Memory B cell (primary cell): ENCODE measurements around the gene TRIM28.

Experiments used
- ATAC-seq: fragments of 150-1000 bp; cut with Tn5 transposase; 2 replicates; pipeline ENCODE4 v1.10.0; 2021; ENCODE audit warnings: low read depth, mild to moderate bottlenecking, moderate library complexity
- DNase-seq, 2 donors: peaks; one replicate each; pipeline ENCODE4 v3.0.0; 2022; ENCODE audit warnings: low spot score in 2 of 2
- H3K27ac Mint-ChIP-seq: one replicate; pipeline ENCODE4 v1.8.0; 2022; ENCODE audit warnings: mild to moderate bottlenecking, moderate library complexity, mixed read lengths
- H3K27me3 Mint-ChIP-seq: one replicate; pipeline ENCODE4 v1.8.0; 2022; ENCODE audit warnings: mixed read lengths
- H3K36me3 Mint-ChIP-seq: one replicate; pipeline ENCODE4 v1.8.0; 2022; ENCODE audit warnings: mild to moderate bottlenecking, mixed read lengths
- H3K4me1 Mint-ChIP-seq: one replicate; pipeline ENCODE4 v1.8.0; 2022; ENCODE audit warnings: mixed read lengths
- H3K4me3 Mint-ChIP-seq: one replicate; pipeline ENCODE4 v1.8.0; 2022; ENCODE audit warnings: mild to moderate bottlenecking, moderate library complexity, mixed read lengths
- H3K9me3 Mint-ChIP-seq: one replicate; pipeline ENCODE4 v1.8.0; 2022; ENCODE audit warnings: mixed read lengths

TRIM28 gene

DNA sequence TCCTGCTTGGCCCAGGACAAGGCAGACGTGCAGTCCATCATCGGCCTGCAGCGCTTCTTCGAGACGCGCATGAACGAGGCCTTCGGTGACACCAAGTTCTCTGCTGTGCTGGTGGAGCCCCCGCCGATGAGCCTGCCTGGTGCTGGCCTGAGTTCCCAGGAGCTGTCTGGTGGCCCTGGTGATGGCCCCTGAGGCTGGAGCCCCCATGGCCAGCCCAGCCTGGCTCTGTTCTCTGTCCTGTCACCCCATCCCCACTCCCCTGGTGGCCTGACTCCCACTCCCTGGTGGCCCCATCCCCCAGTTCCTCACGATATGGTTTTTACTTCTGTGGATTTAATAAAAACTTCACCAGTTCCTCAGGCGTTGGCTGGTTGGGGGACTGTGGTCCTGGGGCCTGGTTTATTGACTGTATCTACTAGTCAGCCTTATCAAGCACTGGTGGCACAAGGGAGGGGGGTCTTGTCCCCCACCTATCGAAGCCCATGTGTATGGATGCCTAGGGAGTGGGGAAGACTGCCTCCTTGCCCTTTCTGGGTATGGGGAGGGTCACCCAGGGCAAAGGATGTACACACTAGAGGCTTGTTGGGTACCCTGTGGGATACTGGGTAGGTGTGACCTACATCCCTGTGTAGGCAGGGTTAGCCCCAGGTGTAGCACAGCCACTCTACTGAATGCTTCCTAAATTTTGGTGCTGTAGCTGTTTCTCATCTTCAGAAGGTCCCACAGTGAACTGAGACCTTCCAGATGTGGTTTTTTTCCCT is 6.7 kb downstream of the TRIM28 start:
- peaks cover 39% of the 10 kb centered on the region for H3K36me3 Mint-ChIP-seq
- H3K27me3 Mint-ChIP-seq = no peaks in the 10 kb centered on the region
- peak overlapping the region; percentile 14 for H3K27ac Mint-ChIP-seq
- DNase-seq (peak in 1 of 2 donors; percentile 14), ATAC-seq (no peak)
- peaks cover 38% of the 10 kb centered on the region for H3K4me1 Mint-ChIP-seq
- H3K4me3 Mint-ChIP-seq = no peak overlapping the region
- H3K9me3 Mint-ChIP-seq = no peaks in the 10 kb centered on the region

DNA sequence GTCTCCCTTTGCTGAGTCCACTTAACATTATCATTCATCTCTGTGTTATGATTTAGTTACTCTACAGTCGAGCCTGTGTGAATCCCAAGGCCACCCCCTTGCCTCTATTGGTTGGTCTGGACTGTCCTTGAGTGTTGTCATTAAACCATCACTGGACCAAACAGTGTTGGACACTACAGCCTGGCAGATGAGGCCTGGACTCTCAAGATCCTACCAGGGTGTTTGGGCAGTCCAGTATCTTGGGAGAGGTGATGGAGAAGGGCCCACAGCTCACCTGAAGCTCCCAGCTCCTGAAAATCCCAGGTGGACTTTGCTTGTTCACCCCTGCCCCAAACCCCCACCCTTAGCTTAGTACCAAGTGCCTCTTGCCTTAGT is 7.2 kb downstream of the TRIM28 start:
- Mint-ChIP-seq H3K36me3 (peaks cover 36% of the 10 kb centered on the region), H3K4me1 (peaks cover 32% of the 10 kb centered on the region), H3K27me3 (no peaks in the 10 kb centered on the region), H3K4me3 (no peak overlapping the region), H3K27ac (peak overlapping the region; percentile 14), H3K9me3 (no peaks in the 10 kb centered on the region)
- DNase-seq (peak in 1 of 2 donors; percentile 10), ATAC-seq (no peak)

DNA sequence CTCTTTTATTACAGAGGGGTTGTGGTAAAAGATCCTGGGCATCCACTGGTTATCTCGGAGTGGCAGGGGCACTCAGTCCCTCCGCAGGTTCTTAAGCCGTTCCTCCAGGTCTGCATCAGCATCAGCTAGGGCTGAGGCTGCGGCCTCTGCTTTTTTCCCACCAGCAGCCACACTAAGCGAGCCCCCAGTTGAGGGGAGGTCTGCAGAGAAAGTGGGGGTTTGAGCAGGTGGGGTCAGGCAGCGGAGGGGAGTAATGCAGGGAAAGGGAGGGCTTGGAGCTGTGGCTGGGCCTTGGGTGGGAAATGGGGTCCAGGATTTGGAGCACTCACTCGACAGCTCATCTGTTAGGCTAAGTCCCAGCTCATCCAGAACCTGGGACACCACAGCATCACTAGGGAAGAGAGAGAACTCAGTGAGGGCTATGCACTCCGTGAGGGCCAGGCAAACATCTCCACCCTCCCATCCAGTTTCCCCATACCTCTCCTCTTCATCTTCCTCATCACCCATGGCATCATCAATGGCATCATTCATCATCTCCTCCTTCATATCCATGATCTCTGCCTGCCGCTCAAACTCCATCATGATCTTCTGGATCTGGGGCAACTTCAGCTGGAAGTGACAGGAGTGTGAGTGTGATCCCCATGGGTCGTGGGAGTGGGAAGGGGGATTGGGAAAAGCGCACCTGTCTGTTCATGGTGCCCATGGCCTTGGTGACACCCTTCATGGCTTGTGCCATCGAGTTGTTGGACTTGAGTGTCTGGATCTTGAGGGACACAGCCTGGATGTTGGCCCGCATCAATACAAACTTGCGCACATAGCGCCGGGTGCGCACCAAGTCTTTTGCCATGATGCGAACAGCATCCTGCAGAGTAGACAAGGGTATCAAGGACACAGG is 8.0 kb downstream of the TRIM28 start:
- Mint-ChIP-seq H3K27me3 (no peaks in the 10 kb centered on the region), H3K4me3 (no peak overlapping the region), H3K4me1 (peaks cover 30% of the 10 kb centered on the region), H3K27ac (peak overlapping the region; percentile 58), H3K9me3 (no peaks in the 10 kb centered on the region), H3K36me3 (peaks cover 30% of the 10 kb centered on the region)
- ATAC-seq (no peak), DNase-seq (peak in 1 of 2 donors; percentile 12)

DNA sequence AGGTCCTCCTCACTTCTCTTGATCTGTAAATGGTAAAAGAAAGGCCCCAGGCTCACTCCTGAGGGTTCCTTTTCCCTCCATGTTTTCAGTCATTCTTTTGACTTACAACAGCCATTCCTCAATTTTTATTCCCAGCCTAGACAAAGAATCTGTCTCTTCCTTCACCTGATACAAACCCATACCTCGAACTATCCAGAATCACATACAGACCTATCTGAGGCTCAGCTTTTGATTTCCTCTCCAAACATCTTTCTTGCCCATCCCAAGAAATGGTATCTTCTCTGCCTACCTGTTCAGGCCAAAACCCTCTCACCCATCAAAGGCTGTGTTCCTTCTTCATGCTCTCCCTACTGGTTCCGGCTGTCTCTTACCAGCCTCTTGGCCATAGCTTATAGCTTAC is 8.8 kb downstream of the TRIM28 start:
- no peak for ATAC-seq
- Mint-ChIP-seq H3K4me1 (peaks cover 38% of the 10 kb centered on the region), H3K27ac (no peak overlapping the region), H3K4me3 (no peak overlapping the region), H3K9me3 (no peaks in the 10 kb centered on the region), H3K27me3 (no peaks in the 10 kb centered on the region), H3K36me3 (peaks cover 28% of the 10 kb centered on the region)
- DNase-seq = no peak

DNA sequence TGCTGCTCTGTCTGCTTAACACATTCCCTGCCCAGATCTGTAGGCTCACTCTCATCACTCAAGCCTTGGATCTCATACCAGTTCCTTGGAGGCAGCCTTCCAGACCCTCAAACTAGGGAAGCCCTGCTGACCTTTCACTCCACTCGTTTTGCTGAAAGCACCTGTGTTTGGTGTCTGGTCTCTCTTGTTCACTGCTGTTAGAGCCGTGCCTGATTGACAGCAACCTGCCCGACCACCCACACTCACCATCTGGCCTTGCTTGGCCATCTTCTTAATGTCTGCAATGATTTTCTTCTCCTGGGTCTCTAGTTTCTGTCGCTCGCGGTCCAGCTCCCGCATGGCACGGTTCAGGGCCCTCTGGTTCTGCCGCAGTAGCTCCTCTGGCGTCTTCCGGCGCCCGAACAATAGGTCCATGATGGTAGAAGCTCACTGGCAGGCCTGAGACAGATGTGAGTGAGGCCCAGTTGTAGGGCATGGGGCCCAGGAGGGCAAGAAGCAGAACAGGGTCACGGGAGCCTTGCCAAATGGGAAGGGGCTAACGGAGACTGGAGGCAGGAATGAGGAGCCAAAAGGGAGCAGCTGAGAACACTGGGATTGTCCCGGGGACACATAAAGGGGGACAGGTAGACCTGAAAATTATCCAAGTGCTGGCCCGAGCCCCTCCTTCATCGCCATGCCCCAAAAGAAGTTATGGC is 10.1 kb downstream of the TRIM28 start:
- ATAC-seq (no peak), DNase-seq (peak in 1 of 2 donors; percentile 10)
- Mint-ChIP-seq H3K36me3 (peaks cover 32% of the 10 kb centered on the region), H3K9me3 (no peaks in the 10 kb centered on the region), H3K4me1 (peaks cover 46% of the 10 kb centered on the region), H3K27ac (peak overlapping the region; percentile 99), H3K4me3 (peak overlapping the region; percentile 99), H3K27me3 (no peaks in the 10 kb centered on the region)

DNA sequence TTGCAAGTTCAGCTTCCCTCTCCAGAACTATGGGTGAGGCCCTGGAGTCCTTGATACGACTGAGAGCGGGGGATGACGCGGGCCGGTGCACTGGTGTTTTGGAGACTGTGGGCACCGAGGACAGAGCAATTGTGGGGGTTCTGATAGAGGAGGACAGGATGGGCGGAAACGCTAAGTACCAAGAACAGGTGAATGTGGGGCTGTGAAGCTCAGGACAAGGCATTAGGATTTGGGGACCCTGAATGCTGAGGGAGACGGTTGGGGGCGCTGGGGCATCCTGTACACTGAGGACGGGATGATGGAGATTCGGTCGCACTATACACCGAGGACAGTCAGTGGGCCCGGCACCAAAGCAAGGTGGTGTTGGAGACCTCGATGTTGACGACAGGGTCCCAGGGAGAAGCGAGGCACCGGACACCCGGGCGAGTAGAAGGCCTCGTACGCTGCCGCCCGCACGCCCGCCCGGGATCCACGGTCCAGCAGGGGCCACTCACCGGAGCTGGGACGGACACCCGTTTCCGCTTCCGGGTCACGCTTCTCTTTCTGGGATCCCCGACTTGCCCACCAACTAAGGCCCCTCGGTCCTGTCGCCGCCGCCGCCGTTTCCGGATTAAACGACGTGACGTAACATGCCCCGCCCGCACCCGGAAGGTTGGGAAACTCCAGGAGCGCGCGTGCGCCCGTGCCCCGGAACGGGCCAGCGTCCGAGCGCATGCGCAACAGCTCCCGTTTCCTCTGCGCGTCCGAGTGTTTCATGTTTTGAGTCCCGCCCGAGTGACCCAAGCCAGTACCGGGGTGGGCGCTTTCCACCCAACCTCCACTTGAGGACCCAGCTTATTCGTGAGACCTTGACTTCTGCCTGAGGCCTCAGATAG is 10.9 kb downstream of the TRIM28 start, which contains the start of gene CHMP2A:
CHMP2A (minus strand) TSS at position 612 of the 875 bp plus-strand sequence. CDS start 893 bp downstream, outside the sequence.
- Mint-ChIP-seq H3K27ac (peak within 1 kb of the TSS; percentile 99), H3K36me3 (peaks cover 30% of the 10 kb centered on the region), H3K9me3 (no peaks in the 10 kb centered on the region), H3K4me3 (peak within 1 kb of the TSS; percentile 99), H3K4me1 (peaks cover 51% of the 10 kb centered on the region), H3K27me3 (no peaks in the 10 kb centered on the region)
- DNase-seq (peak; percentile 95 to 97), ATAC-seq (peak; percentile 47)

DNA sequence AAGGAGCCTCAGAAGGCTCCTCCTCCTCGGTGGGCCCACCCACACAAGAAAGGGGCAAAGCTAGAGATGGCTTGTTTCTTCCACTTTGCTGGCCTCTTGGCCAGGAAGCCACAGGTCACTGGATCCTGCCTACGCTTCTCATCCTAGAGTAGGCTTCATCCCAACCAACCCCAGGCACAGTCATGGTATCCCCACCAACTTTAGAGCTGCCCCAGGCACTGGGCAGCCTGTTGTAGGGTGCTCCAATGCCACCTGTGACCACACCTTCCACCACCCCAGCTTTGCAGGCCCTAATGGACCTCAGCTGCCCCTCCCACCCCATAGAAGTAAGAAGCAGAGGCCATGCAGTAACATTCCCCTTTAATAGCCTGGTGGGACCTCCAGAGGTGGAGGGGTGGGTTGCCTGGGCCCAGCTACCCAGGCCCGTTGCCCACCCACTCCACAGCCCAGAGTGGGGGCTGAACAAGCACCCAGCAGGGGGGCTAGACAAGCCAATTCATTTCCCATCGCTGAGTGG is 11.6 kb downstream of the TRIM28 start:
- Mint-ChIP-seq H3K36me3 (peaks cover 26% of the 10 kb centered on the region), H3K4me1 (peaks cover 50% of the 10 kb centered on the region), H3K9me3 (no peaks in the 10 kb centered on the region), H3K27me3 (no peaks in the 10 kb centered on the region), H3K4me3 (peak overlapping the region; percentile 99), H3K27ac (peak overlapping the region; percentile 99)
- no peak for DNase-seq
- no peak for ATAC-seq

DNA sequence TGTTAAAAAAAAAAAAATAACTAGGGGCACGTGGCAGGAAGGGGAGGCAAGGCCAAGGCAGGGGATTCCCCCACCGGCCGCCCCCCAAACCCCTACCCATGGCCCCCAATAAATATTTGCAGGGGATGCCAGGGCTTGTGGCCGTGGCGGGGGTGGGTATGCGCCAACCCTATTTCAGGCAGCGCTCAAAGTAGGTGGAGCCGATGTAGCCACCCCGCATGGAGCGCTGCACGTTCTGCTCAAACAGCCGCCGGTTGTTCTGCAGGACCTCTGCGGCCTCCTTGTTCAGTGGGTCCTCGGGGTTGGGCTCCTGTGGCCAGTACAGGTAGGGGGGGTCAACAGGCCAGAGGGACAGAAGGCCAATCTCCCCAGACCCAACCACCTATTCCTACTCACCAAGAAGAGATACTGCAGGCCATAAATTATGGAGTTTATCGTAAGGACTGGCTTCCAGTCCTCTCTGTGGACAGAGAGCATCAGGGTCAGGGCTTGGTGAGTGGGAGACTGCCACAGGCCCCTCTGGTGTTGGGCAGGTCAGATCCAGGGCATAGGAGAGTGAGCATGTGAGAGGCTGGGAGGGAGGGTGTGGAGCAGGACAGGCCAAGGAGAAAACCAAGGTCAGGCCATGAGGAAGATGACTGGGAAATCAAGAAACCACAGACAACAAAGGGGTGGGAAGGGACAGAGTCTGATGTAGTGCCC is 12.2 kb downstream of the TRIM28 start:
- peak overlapping the region; percentile 99 for H3K27ac Mint-ChIP-seq
- ATAC-seq (no peak), DNase-seq (peak in 1 of 2 donors; percentile 16)
- H3K4me1 Mint-ChIP-seq = peaks cover 50% of the 10 kb centered on the region
- peaks cover 22% of the 10 kb centered on the region for H3K36me3 Mint-ChIP-seq
- H3K27me3 Mint-ChIP-seq = no peaks in the 10 kb centered on the region
- peak overlapping the region; percentile 99 for H3K4me3 Mint-ChIP-seq
- no peaks in the 10 kb centered on the region for H3K9me3 Mint-ChIP-seq

DNA sequence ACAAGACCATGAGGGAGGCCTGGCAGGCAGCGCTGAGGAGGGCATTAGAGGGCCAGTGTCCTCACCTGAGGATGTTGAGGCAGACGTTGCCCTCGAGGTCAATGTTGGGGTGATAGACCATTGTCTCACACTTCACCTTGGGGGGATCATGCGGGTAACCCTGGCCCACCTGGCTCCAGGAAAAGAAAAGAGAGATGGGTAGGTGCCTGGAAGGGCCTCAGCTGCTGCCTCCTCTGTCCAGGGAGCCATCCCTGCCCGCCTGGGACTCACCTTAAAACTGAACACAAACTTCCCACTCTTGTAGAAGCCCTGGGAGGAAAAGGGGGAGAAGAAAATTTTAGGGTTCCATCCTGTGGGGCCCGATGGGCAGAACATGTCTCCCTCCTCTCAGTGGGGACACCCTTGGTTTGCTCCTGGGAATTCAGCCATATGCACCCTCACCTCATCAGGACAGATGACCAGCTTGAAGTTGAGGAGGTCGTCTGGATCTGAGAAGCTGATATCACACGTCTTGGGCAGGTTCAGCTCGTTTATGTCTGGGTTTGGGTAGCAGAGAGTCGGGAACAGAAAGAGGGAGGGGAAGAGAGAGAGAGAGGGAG is 12.9 kb downstream of the TRIM28 start:
- peaks cover 21% of the 10 kb centered on the region for H3K36me3 Mint-ChIP-seq

DNA sequence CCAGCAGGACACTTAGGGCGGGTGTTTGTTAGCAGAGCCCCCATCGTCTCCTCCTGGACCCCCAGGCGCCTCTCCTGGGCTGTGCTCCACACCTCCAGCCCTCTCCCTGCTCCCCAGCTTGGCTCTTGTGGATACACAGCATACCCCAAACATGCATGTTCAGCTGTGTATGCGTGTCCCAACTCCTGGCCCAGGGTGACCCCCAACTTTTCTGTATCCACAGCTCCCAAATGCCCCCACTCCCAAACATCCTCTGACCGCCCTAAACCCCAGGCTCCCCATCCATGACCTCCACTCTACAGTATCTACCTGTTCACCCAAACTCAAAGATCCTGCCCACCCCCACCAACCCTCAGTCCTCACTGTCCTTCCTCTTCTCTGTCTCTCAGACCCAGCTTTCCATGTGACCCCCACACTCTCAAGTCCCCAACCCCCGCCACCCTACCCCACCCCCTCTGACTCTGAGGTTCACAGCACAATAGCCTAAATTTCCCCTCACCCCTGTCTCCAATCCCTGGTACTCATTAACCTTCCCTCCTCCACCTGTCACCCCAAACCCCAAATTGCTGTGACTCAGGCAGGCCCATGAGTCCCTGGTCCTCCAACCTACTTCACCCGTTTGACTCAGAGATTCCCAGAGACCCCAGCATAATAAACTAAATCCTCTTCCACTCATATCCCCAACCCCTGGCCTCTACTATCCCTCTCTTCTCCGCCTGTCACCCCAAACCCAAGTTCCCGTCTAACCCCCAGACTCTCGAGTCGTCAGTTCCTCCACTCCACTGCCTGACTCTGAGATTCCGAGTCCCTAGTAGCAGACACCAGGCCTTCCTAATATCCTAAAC is 13.6 kb downstream of the TRIM28 start:
- Mint-ChIP-seq H3K4me3 (peak overlapping the region; percentile 99), H3K9me3 (no peaks in the 10 kb centered on the region), H3K4me1 (peaks cover 53% of the 10 kb centered on the region), H3K27ac (peak overlapping the region; percentile 99), H3K36me3 (peaks cover 18% of the 10 kb centered on the region), H3K27me3 (no peaks in the 10 kb centered on the region)
- ATAC-seq (no peak), DNase-seq (peak in 1 of 2 donors; percentile 12)

More for the DNA sequence above, 12.9 kb downstream of the TRIM28 start:
- ATAC-seq (no peak), DNase-seq (peak in 1 of 2 donors; percentile 15)
- no peaks in the 10 kb centered on the region for H3K9me3 Mint-ChIP-seq
- no peaks in the 10 kb centered on the region for H3K27me3 Mint-ChIP-seq
- H3K4me1 Mint-ChIP-seq = peaks cover 54% of the 10 kb centered on the region
- peak overlapping the region; percentile 99 for H3K4me3 Mint-ChIP-seq
- H3K27ac Mint-ChIP-seq = peak overlapping the region; percentile 99

DNA sequence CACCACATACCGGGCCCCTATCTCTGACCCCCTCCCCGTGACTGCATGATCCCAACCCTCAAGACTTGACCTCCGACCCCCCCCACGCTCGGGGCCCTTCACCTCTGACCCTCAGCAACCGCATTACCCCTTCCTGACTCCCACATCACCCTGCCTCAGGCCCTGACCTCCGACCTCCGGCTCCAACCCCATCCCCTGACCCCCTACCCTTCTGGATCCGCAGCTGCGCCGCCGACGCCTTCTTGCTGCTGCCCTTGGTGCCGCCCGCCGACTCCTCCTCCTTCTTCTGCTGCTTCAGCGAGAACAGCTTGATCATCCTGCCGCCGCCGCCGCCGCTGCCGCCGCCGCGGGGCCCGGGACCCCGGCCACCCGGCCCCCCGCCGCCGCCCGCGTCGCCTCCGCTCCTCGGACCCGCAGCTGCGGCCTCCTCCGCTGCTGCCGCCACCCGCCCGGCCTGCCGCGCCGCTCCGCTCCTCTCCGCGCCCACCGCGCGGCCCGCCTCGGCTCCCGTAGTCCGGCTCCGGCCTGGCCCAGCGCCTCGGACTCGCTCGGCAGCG is 14.3 kb downstream of the TRIM28 start, which contains the start of gene UBE2M:
UBE2M (minus strand) TSS at position 546 of the 557 bp plus-strand sequence; CDS start at position 316, 230 bp downstream.
- Mint-ChIP-seq H3K36me3 (peaks cover 13% of the 10 kb centered on the region), H3K4me3 (peak within 1 kb of the TSS; percentile 99), H3K27me3 (no peaks in the 10 kb centered on the region), H3K4me1 (peaks cover 52% of the 10 kb centered on the region), H3K9me3 (no peaks in the 10 kb centered on the region), H3K27ac (peak within 1 kb of the TSS; percentile 99)
- peak; percentile 9 for ATAC-seq
- no peak for DNase-seq
